Fibroblast of villous mesenchyme (primary cell): ENCODE measurements around the gene GRM8. TPM values are rescaled to one million over a fixed set of nuclear protein-coding genes. Genes with fewer than 3 reads are reported as not detected.
"Not testable (repeated sequence)": the region's sequence is repeated elsewhere in the genome, so short reads cannot be mapped to it uniquely, and the experiment has no call there.

Experiments used
- DNase-seq: peaks from one replicate; pipeline ENCODE4 v3.0.0-alpha.2; 2010; ENCODE audit warnings: low read depth
- H3K4me3 ChIP-seq: 2 replicates; pipeline ENCODE4 v1.5.1; 2011; ENCODE audit warnings: low read depth, mild to moderate bottlenecking, low read length
- total RNA-seq: library from RNA; depleted of rRNA; stranded (reverse); fragments of >200 nt; gene quantifications from 2 replicates; pipeline ENCODE4 v1.2.3, GENCODE V29; 2012
- TF ChIP-seq, protein P1 (sequence below): IDR thresholded peaks from 2 replicates; pipeline ENCODE4 v1.5.1; 2012; ENCODE audit warnings: low read depth, mild to moderate bottlenecking, low read length; ENCODE audit not compliant: insufficient read depth

GRM8 gene
- total RNA-seq, 1 donor, result not detected

DNA sequence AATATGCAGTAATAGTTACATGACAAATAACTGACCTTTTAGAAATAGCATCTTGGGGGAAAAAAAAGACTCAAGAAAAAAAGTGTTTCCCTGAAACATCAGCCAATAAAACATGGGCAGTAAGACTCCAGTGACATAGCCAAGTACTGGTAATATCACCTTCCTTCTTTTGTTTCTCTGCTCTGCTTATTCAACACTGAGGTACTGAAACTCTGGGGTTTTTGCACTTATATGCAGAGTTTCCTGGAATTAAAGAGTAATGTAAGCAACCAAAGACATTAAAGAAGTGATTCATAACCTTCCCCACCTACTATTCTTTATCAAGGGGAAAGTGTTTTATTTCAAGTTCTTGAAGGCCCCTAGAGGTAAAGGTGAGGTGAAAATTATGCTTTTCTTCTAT, 414.5 kb downstream of the GRM8 start:
- DNase-seq, result no peak
- H3K4me3 ChIP-seq, result no peak overlapping the region
- TF ChIP-seq, protein P1, sequence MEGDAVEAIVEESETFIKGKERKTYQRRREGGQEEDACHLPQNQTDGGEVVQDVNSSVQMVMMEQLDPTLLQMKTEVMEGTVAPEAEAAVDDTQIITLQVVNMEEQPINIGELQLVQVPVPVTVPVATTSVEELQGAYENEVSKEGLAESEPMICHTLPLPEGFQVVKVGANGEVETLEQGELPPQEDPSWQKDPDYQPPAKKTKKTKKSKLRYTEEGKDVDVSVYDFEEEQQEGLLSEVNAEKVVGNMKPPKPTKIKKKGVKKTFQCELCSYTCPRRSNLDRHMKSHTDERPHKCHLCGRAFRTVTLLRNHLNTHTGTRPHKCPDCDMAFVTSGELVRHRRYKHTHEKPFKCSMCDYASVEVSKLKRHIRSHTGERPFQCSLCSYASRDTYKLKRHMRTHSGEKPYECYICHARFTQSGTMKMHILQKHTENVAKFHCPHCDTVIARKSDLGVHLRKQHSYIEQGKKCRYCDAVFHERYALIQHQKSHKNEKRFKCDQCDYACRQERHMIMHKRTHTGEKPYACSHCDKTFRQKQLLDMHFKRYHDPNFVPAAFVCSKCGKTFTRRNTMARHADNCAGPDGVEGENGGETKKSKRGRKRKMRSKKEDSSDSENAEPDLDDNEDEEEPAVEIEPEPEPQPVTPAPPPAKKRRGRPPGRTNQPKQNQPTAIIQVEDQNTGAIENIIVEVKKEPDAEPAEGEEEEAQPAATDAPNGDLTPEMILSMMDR, result no peak

DNA sequence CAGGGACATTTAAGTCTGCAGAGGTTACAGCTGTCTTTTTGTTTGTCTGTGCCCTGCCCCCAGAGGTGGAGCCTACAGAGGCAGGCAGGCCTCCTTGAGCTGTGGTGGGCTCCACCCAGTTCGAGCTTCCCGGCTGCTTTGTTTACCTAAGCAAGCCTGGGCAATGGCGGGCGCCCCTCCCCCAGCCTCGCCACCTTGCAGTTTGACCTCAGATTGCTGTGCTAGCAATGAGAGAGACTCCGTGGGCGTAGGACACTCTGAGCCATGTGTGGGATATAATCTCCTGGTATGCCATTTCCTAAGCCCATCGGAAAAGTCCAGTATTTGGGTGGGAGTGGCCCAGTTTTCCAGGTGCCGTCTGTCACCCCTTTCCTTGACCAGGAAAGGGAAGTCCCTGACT, 421.5 kb downstream of the GRM8 start:
- H3K4me3 ChIP-seq, result not testable (repeated sequence)

DNA sequence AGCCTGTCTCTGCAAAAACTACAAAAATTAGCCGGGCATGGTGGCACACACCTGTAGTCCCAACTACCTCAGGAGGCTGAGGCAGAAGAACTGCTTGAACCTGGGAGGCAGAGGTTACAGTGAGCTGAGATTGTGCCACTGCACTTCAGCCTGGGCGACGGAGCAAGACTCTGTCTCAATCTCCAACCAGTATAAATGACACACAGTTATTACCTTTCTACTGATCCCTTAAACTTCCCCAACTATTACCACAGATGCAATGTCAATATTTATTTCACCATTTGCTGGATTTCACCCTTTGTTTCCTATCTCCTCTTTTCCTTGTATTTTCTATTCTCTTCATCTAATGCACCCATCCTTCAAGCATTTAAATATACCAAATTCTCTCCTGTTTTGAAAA, 431.8 kb downstream of the GRM8 start:
- H3K4me3 ChIP-seq, result no peak overlapping the region
- no peak for DNase-seq
- TF ChIP-seq, protein P1, result no peak

More for the DNA sequence above, 421.5 kb downstream of the GRM8 start:
- not testable (repeated sequence) for DNase-seq

DNA sequence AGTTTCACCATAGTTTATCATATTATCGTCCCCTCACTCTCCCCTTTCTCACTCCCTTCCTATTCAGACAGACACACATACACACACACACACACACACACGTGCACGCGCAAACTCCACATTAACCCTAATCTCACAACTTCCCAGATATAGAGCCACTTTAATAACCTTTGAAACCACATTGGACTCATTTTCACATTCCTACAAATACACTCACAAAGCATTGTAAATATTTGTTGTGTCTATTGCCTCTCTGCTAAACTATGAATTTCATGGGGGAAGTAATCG, 433.6 kb downstream of the GRM8 start:
- no peak overlapping the region for H3K4me3 ChIP-seq
- TF ChIP-seq, protein P1, result no peak
- DNase-seq, result no peak

DNA sequence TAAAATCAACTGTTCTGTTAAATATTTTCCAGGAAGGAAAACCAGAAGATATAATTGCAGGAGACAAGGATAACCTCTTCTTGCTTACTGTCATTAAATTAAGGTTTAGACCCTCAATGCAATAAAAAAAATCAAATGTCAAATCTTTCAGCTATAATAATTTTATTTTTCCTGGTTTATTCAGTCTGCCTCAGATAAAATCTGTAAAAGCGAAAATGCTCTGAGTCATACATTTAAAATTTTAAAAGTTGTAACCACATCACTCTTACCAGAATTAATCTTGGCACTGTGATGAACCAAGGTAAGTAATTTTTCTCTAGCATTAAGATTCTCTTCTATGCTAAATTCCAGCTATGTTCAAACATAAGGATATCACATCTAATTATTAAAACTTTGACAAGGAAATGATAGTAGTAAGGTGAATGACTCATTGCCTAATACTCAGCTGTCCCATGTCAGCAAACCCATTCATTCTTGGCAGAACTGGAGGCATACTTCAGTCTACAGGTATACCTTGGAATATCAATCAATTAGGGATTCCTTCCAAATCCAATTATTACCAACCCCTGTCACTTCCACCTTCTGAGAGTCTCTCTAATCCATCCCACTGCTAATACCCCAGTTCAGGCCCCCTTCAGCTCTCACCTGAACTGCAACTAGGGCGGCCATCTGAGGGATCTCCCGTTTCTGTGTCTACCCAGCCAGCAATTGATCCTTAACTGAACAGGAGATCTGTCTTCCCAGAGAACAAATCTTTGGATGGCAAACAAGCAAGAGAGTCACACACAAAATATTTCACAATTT, 434.1 kb downstream of the GRM8 start:
- no peak for DNase-seq
- TF ChIP-seq, protein P1, result no peak
- no peak overlapping the region for H3K4me3 ChIP-seq

DNA sequence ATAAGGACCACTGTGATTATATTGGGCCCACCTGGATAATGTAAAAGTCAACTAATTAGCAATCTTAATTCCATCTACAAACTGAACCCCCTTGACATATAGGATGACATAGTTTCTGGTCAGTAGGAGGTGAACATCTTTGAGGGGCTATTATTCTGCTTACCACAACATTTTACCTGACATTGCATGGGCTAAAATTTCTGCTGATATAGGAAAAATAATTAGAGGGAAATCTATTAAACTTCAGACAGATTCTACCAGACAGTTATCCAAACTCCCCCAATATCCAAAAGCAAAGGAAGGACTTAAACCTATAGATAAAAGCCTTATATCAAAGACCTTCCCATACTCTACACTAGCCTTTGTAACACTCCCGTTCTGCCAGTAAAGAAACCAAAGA, 443.6 kb downstream of the GRM8 start:
- no peak overlapping the region for H3K4me3 ChIP-seq
- TF ChIP-seq, protein P1, result no peak
- DNase-seq, result no peak

DNA sequence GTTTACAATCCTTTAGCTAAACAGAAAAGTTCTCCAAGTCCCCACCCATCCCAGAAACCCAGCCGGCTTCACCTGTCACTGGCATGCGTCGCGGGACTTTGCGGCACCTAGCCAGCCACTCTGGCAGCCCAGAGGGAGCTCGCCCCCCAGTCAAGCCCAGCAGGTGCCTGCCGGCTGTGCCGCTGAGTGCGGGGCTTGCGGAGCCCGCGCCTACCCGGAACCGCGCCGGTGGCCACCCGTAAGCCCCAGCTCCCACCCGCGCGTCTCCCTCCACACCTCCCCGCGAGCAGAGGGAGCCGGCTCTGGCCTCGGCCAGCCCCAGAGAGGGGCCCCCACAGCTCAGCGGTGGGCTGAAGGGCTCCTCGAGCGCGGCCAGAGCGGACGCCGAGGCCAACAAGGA, 446.1 kb downstream of the GRM8 start:
- H3K4me3 ChIP-seq, result no peak overlapping the region
- DNase-seq, result no peak
- TF ChIP-seq, protein P1, result no peak
